Hepatocyte (in vitro differentiated cells): ENCODE results near the gene FAM236D.
"Not testable (repeated sequence)": the region's sequence is repeated elsewhere in the genome, so short reads cannot be mapped to it uniquely, and the experiment has no call there.

ENCODE experiments used
- EZH2 ChIP-seq: fragments of 200-600 bp; sonication (generic); IDR thresholded peaks from 2 replicates; pipeline ENCODE4 v1.6.1; 2016; ENCODE audit warnings: antibody characterized with exemption, mild to moderate bottlenecking, borderline replicate concordance
- EZH2phosphoT487 ChIP-seq: fragments of 200-600 bp; sonication (generic); IDR thresholded peaks from one replicate; pipeline ENCODE4 v1.6.1; 2018; ENCODE audit warnings: antibody characterized with exemption, mild to moderate bottlenecking, low read depth, moderate library complexity; ENCODE audit not compliant: unreplicated experiment, severe bottlenecking
- TF ChIP-seq, protein P1 (sequence below): fragments of 200-600 bp; sonication (generic); IDR thresholded peaks from 2 replicates; pipeline ENCODE4 v1.5.1; 2016; ENCODE audit warnings: antibody characterized with exemption, mild to moderate bottlenecking; ENCODE audit not compliant: poor library complexity

DNA sequence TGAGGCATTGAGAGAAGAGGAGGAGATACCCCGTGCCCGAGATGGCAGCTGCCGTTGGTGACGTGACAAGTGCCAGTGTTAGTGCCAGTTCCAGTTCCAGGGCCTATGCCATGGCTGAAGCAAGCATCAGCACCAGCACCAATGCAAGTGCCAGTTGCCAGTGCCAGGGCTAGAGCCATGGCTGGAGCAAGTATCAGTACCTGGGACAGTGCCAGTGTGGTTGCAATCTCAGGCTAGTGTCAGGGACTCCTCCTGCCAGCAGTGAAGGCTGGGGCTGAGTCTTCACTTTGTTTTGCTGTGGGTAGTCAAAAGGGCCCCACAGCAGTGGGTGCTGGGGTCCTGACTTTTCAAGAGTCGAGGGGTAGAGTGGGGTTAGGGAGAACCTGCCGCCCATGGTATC lies 29.9 kb downstream of the FAM236D start:
- TF ChIP-seq, protein P1, sequence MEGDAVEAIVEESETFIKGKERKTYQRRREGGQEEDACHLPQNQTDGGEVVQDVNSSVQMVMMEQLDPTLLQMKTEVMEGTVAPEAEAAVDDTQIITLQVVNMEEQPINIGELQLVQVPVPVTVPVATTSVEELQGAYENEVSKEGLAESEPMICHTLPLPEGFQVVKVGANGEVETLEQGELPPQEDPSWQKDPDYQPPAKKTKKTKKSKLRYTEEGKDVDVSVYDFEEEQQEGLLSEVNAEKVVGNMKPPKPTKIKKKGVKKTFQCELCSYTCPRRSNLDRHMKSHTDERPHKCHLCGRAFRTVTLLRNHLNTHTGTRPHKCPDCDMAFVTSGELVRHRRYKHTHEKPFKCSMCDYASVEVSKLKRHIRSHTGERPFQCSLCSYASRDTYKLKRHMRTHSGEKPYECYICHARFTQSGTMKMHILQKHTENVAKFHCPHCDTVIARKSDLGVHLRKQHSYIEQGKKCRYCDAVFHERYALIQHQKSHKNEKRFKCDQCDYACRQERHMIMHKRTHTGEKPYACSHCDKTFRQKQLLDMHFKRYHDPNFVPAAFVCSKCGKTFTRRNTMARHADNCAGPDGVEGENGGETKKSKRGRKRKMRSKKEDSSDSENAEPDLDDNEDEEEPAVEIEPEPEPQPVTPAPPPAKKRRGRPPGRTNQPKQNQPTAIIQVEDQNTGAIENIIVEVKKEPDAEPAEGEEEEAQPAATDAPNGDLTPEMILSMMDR: not testable (repeated sequence)
- TF ChIP-seq EZH2, EZH2phosphoT487: not testable (repeated sequence)
